GM13977 (cell line): ENCODE measurements around the gene HINFP.

Experiments
- DNase-seq: peaks from one replicate; pipeline ENCODE4 v3.0.0; 2012; ENCODE audit warnings: low spot score
- CTCF ChIP-seq: IDR thresholded peaks from 2 replicates; pipeline ENCODE4 v1.5.1; 2012; ENCODE audit warnings: mild to moderate bottlenecking, control low read depth; ENCODE audit not compliant: insufficient read depth; ENCODE audit errors: extremely low read depth, missing control alignments
- in situ Hi-C: fragments of 300-500 bp; cut with MboI; formaldehyde crosslinking; loops from one replicate; pipeline ENCODE4 v1.12.0; 2022; ENCODE audit warnings: low sequenced_read_pairs, low pct_unique_long_range_greater_than_20kb, mixed read lengths, inconsistent platforms; ENCODE audit not compliant: unreplicated experiment

Gene HINFP

GRCh38 chr11:119147604-119148333 is 26.4 kb downstream of the HINFP start:
- DNase-seq = no peak

GRCh38 chr11:119148720-119149017 is 27.3 kb downstream of the HINFP start:
- no peak for TF ChIP-seq CTCF
- DNase-seq = no peak
- in situ Hi-C loops = no loop called here

More at GRCh38 chr11:119147604-119148333, 26.4 kb downstream of the HINFP start:
- no peak for TF ChIP-seq CTCF
- in situ Hi-C loops = no loop called here

- no peak for TF ChIP-seq CTCF
- in situ Hi-C loops = no loop called here
- peak; percentile 56 for DNase-seq
Measured at GRCh38 chr11:119149018-119149785, 27.8 kb downstream of the HINFP start, which contains the start of gene ABCG4. Gene ABCG4, plus strand, starts transcription at chr11:119149052. Its CDS starts 914 bp downstream, at chr11:119149966.

GRCh38 chr11:119149786-119150275 is 28.5 kb downstream of the HINFP start:
- no peak for DNase-seq
- in situ Hi-C loops = no loop called here
- no peak for TF ChIP-seq CTCF

- in situ Hi-C loops = no loop called here
- no peak for TF ChIP-seq CTCF
- DNase-seq = no peak
Measured at GRCh38 chr11:119152043-119152442, 30.7 kb downstream of the HINFP start.

GRCh38 chr11:119152604-119153003 is 31.2 kb downstream of the HINFP start:
- in situ Hi-C loops = no loop called here
- DNase-seq = no peak
- TF ChIP-seq CTCF = no peak
